Activated CD4-positive, CD25-positive, alpha-beta regulatory T cell (primary cell): ENCODE results near the gene C9orf72.
"Not testable (repeated sequence)": the region's sequence is repeated elsewhere in the genome, so short reads cannot be mapped to it uniquely, and the experiment has no call there.

Experiments
- DNase-seq, 4 experiments: peaks; one replicate each; lab custom pipeline; 2025; lab: John Stamatoyannopoulos, UW

Gene C9orf72

GRCh38 chr9:27514551-27514950, 58.7 kb downstream of the C9orf72 start:
- no peak for DNase-seq

GRCh38 chr9:27511771-27512170, 61.5 kb downstream of the C9orf72 start:
- no peak for DNase-seq

GRCh38 chr9:27510780-27511179, 62.5 kb downstream of the C9orf72 start:
- DNase-seq, result no peak

GRCh38 chr9:27506981-27507380, 66.3 kb downstream of the C9orf72 start:
- no peak for DNase-seq

- DNase-seq, result no peak
These were observed 67.5 kb downstream of the C9orf72 start for GRCh38 chr9:27505744-27506161.

GRCh38 chr9:27504259-27504658, 69.0 kb downstream of the C9orf72 start:
- DNase-seq, result no peak

- DNase-seq, result no peak
These were observed 69.7 kb downstream of the C9orf72 start for GRCh38 chr9:27503623-27504022.

- not testable (repeated sequence) for DNase-seq
These were observed 72.4 kb downstream of the C9orf72 start for GRCh38 chr9:27500902-27501301.

- DNase-seq, result no peak
These were observed 73.8 kb downstream of the C9orf72 start for GRCh38 chr9:27499451-27499850.

GRCh38 chr9:27497883-27498417, 75.3 kb downstream of the C9orf72 start:
- DNase-seq, result no peak
